ENCODE results near the gene LPP.

Gene LPP

DNA sequence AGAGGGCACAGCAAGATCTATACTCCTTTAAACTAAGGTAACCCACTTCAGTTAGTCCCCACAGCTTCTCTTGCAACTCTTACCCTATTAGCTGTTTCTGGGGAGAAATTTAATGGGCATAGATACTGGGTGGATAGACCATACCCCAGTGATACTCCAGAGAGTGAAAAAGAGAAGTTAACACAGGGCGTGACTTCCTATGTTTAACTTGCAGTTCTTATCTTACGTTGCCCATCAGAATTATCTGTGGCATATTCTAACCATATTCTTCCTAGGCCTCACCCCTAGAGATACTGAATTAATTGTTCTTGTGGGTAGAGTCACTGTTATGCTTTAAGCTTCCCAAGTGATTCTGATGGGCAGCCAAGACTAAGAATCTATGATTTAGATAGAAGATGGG lies 532.4 kb downstream of the LPP start:
- ChIA-PET CTCF (interaction anchor here (0.8 to 1.0 kb wide), 5 partner anchors 9 to 18 kb away, joined by 3 to 4 read pairs (median 4); no protein-coding TSS in a partner anchor), POLR2A (no interaction called here)
- no peak for TF ChIP-seq CTCF (IDR thresholded peaks at IDR 0.05; ENCODE audit: control extremely low read depth, extremely low read depth, low read depth, missing control alignments)
- DNase-seq (ENCODE audit: extremely low spot score), result no peak

GRCh38 chr3:188687389-188687788 lies 533.4 kb downstream of the LPP start:
- CTCF ChIA-PET, result interaction anchor here (0.8 to 1.0 kb wide), 4 partner anchors 8 to 19 kb away, joined by 3 to 4 read pairs (median 4); no protein-coding TSS in a partner anchor
- POLR2A ChIA-PET, result no interaction called here
- no peak for TF ChIP-seq CTCF (IDR thresholded peaks at IDR 0.05; ENCODE audit: control extremely low read depth, extremely low read depth, low read depth, missing control alignments)
- DNase-seq (ENCODE audit: extremely low spot score), result no peak

DNA sequence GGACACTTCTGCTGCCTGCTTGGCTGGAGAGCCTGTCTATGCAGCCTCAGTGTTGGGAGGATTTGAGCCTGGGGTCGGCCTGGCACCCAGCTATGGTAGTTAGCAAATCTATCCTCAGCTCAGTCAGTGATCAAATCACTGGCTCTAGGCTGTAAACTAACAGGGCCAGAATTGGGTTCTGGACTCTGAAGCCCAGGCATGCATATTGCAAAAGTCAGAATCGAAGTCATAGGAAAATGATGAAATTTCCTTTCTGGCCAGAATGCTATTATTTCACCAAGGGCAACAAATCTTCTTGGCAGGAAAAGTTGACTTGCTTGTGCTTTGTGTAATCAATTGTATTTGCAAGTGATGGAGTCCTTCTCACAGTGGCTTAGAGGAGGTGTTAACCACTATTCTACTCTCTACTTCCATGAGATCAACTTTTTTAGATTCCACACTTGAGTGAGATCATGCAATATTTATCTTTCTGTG lies 535.2 kb downstream of the LPP start:
- CTCF ChIA-PET, result interaction anchor here (1.7 kb wide), 1 partner anchor 15 kb away, joined by 4 read pairs; no protein-coding TSS in a partner anchor
- no peak for TF ChIP-seq CTCF (IDR thresholded peaks at IDR 0.05; ENCODE audit: control extremely low read depth, extremely low read depth, low read depth, missing control alignments)

DNA sequence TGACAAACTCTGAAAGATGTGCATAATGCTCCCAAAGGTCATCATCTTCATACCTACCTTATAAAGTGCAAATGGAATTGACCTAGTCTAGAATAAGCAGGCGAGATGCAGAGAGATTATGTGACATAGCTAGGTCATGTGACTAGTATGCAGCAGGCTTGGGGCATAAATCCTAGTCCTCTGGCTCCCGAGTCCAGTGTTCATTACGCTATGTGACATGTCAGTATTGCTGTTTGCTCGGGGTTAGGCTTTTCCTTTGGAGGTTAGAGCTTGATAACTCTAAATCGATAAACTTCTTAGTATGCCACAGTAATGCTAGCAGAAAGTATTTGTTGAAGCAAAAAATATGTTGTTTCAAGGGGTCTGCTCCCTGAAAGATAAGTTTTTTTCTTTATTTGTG lies 536.1 kb downstream of the LPP start:
- ChIA-PET POLR2A (no interaction called here), CTCF (interaction anchor here (1.5 to 1.7 kb wide), 2 partner anchors 9 to 16 kb away, joined by 4 to 5 read pairs; no protein-coding TSS in a partner anchor)
- no peak for DNase-seq (ENCODE audit: extremely low spot score)
- no peak for TF ChIP-seq CTCF (IDR thresholded peaks at IDR 0.05; ENCODE audit: control extremely low read depth, extremely low read depth, low read depth, missing control alignments)

More for the DNA sequence above, 535.2 kb downstream of the LPP start:
- POLR2A ChIA-PET, result no interaction called here
- DNase-seq (ENCODE audit: extremely low spot score), result no peak

DNA sequence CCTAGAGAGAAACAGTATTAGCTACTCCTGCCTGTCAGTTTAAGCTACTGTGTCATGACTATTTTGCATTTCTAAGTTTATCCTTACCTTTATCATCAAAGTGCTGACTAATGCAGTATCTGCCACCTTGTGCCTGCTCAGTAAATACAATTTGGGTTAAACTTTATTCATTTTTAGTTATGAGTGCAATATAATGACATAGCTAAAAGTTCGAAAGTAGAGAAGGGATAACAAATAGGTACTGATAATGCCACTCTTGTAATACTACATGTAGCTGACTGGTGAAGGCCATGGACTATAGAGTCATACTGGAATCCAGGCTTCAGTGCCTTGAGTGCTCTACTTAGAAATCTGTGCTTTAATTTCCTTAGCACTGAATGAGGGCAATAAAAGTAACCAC lies 537.0 kb downstream of the LPP start:
- DNase-seq (ENCODE audit: extremely low spot score), result no peak
- TF ChIP-seq CTCF (IDR thresholded peaks at IDR 0.05; ENCODE audit: control extremely low read depth, extremely low read depth, low read depth, missing control alignments), result no peak
- ChIA-PET POLR2A (no interaction called here), CTCF (interaction anchor here (1.5 to 1.7 kb wide), 2 partner anchors 9 to 17 kb away, joined by 4 to 5 read pairs; no protein-coding TSS in a partner anchor)

GRCh38 chr3:188691665-188692064 lies 537.7 kb downstream of the LPP start:
- CTCF ChIA-PET, result no interaction called here
- no peak for TF ChIP-seq CTCF (IDR thresholded peaks at IDR 0.05; ENCODE audit: control extremely low read depth, extremely low read depth, low read depth, missing control alignments)
- no peak for DNase-seq (ENCODE audit: extremely low spot score)
- POLR2A ChIA-PET, result no interaction called here
